ENCODE measurements around the gene BMP3. TPM values are rescaled to one million over a fixed set of nuclear protein-coding genes. Genes with fewer than 3 reads are reported as not detected.
A peak's percentile ranks its signal among the peaks of the same experiment; 100 is the strongest.

The BMP3 gene
- total RNA-seq, 1 experiment from 2014 or later: not detected

GRCh38 chr4:81030981-81031791 is 678 bp downstream of the BMP3 start:
- Histone ChIP-seq H3K27me3 (replicated peaks; ENCODE audit: control insufficient read depth, insufficient read depth, low read length) (peaks cover 1% of the 10 kb centered on the region; the same call in 1 of the 2 replicates), H3K36me3 (ENCODE audit: control insufficient read depth, insufficient read depth, low read length) (no peaks in the 10 kb centered on the region), H3K9me3 (no peaks in the 10 kb centered on the region), H3K4me3 (ENCODE audit: low read depth, low read length) (no peak overlapping the region), H3K4me1 (no peaks in the 10 kb centered on the region)
- BruUV-seq (replicated peaks): no TSS peak
- TF ChIP-seq, protein P1, sequence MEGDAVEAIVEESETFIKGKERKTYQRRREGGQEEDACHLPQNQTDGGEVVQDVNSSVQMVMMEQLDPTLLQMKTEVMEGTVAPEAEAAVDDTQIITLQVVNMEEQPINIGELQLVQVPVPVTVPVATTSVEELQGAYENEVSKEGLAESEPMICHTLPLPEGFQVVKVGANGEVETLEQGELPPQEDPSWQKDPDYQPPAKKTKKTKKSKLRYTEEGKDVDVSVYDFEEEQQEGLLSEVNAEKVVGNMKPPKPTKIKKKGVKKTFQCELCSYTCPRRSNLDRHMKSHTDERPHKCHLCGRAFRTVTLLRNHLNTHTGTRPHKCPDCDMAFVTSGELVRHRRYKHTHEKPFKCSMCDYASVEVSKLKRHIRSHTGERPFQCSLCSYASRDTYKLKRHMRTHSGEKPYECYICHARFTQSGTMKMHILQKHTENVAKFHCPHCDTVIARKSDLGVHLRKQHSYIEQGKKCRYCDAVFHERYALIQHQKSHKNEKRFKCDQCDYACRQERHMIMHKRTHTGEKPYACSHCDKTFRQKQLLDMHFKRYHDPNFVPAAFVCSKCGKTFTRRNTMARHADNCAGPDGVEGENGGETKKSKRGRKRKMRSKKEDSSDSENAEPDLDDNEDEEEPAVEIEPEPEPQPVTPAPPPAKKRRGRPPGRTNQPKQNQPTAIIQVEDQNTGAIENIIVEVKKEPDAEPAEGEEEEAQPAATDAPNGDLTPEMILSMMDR (IDR thresholded peaks at IDR 0.05; ENCODE audit: insufficient read depth in 1 of 2, low read depth in 1 of 2, low read length in 1 of 2, severe bottlenecking in 1 of 2, unreplicated experiment in 1 of 2): no peak
- intact Hi-C loops (cut with micrococcal nuclease; ENCODE audit: unreplicated experiment): no loop called here
- H3K27me3 Mint-ChIP-seq (ENCODE audit: insufficient read depth, unreplicated experiment): peaks cover 36% of the 10 kb centered on the region
- no peak for DNase-seq
- ChIA-PET POLR2A (no interaction called here), CTCF (interaction anchor here (0.6 to 1.0 kb wide), 3 partner anchors 39 to 696 kb away, joined by 3 read pairs; partner anchors contain the start of gene CFAP299)
- peak overlapping the region; percentile 69 for H3K4me3 Mint-ChIP-seq (ENCODE audit: unreplicated experiment)
- H3K27ac Mint-ChIP-seq (ENCODE audit: unreplicated experiment): no peak overlapping the region
- H3K4me1 Mint-ChIP-seq (ENCODE audit: low read depth, unreplicated experiment): peaks cover 14% of the 10 kb centered on the region
- H3K36me3 Mint-ChIP-seq (ENCODE audit: insufficient read depth, unreplicated experiment): no peaks in the 10 kb centered on the region
- no peaks in the 10 kb centered on the region for H3K9me3 Mint-ChIP-seq (ENCODE audit: unreplicated experiment)

- CTCF ChIA-PET: interaction anchor here (0.7 kb wide), 1 partner anchor 10 kb away, joined by 10 read pairs; no protein-coding TSS in a partner anchor
- Histone ChIP-seq H3K4me3 (ENCODE audit: low read depth, low read length) (no peak overlapping the region), H3K4me1 (no peaks in the 10 kb centered on the region), H3K9me3 (no peaks in the 10 kb centered on the region), H3K36me3 (ENCODE audit: control insufficient read depth, insufficient read depth, low read length) (no peaks in the 10 kb centered on the region), H3K27me3 (replicated peaks; ENCODE audit: control insufficient read depth, insufficient read depth, low read length) (peaks cover 1% of the 10 kb centered on the region; the same call in 1 of the 2 replicates)
- H3K9me3 Mint-ChIP-seq (ENCODE audit: unreplicated experiment): no peaks in the 10 kb centered on the region
- POLR2A ChIA-PET: no interaction called here
- no TSS peak for BruUV-seq (replicated peaks)
- no peak overlapping the region for H3K27ac Mint-ChIP-seq (ENCODE audit: unreplicated experiment)
- no peak for DNase-seq
- intact Hi-C loops (cut with micrococcal nuclease; ENCODE audit: unreplicated experiment): no loop called here
- TF ChIP-seq, protein P1 (IDR thresholded peaks at IDR 0.05; ENCODE audit: insufficient read depth in 1 of 2, low read depth in 1 of 2, low read length in 1 of 2, severe bottlenecking in 1 of 2, unreplicated experiment in 1 of 2): no peak
- no peaks in the 10 kb centered on the region for H3K36me3 Mint-ChIP-seq (ENCODE audit: insufficient read depth, unreplicated experiment)
- H3K4me3 Mint-ChIP-seq (ENCODE audit: unreplicated experiment): peak overlapping the region; percentile 69
- H3K27me3 Mint-ChIP-seq (ENCODE audit: insufficient read depth, unreplicated experiment): peaks cover 36% of the 10 kb centered on the region
- H3K4me1 Mint-ChIP-seq (ENCODE audit: low read depth, unreplicated experiment): peaks cover 14% of the 10 kb centered on the region
Observed at GRCh38 chr4:81031796-81032551, 1.5 kb downstream of the BMP3 start.
